Measurements from ENCODE around the gene ZNF594.

- TF ChIP-seq, protein P1, sequence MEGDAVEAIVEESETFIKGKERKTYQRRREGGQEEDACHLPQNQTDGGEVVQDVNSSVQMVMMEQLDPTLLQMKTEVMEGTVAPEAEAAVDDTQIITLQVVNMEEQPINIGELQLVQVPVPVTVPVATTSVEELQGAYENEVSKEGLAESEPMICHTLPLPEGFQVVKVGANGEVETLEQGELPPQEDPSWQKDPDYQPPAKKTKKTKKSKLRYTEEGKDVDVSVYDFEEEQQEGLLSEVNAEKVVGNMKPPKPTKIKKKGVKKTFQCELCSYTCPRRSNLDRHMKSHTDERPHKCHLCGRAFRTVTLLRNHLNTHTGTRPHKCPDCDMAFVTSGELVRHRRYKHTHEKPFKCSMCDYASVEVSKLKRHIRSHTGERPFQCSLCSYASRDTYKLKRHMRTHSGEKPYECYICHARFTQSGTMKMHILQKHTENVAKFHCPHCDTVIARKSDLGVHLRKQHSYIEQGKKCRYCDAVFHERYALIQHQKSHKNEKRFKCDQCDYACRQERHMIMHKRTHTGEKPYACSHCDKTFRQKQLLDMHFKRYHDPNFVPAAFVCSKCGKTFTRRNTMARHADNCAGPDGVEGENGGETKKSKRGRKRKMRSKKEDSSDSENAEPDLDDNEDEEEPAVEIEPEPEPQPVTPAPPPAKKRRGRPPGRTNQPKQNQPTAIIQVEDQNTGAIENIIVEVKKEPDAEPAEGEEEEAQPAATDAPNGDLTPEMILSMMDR (conservative IDR thresholded peaks at IDR 0.05; ENCODE audit: low read depth, low read length): no peak
- no peak for TF ChIP-seq EZH2 (IDR thresholded peaks at IDR 0.05; ENCODE audit: low read length, unreplicated experiment)
Observed at GRCh38 chr17:5236938-5237540, 45.4 kb upstream of the ZNF594 start.
